Stimulated activated CD8-positive, alpha-beta memory T cell treated with anti-CD3 and anti-CD28 coated beads, Interleukin-12 subunit alpha, Interleukin-12 subunit beta, amount 100 ng/mL, for 4 hours (primary cell): ENCODE data around the gene TMC6.
"Not testable (repeated sequence)": the region's sequence is repeated elsewhere in the genome, so short reads cannot be mapped to it uniquely, and the experiment has no call there.

Experiments
- DNase-seq: peaks from one replicate; pipeline ENCODE4 v3.0.0-alpha.2; 2020; ENCODE audit warnings: low read depth

Gene TMC6

DNA sequence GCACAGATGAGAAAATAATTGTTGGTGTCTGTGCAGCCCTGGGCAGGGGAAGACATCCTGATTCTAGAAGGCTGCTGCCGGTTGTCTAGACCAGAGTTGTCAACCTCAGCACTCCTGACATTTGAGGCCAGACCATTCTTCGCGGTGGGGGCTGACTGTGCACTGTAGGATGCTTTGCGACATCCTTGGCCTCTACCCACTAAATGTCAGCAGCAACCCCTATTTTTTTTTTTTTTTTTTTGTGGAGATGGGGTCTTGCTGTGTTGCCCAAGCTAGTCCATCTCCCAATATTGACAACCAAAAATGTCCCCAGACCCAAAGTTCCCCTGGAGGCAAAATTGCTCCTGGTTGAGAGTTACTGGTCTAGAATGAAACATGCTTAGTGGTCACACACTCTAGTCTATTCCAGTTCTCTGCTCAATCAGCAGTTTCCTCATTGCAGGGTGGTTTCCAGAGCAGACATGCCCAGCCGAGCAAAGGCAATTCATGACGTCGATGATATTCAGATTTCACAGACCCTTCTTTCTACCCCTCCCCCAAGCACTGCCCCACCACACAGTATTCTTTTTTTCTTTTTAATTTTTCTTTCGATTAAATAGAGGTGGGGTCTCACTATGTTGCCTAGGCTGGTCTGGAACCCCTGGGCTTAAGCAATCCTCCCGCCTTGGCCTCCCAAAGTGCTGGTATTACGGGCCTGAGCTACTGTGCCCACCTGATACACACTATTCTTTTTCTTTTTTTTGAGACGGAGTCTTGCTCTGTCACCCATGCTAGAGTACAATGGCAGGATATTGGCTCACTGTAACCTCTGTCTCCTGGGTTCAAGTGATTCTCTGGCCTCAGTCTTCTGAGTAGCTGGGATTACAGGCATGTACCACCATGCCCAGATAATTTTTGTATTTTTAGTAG is 26.6 kb upstream of the TMC6 start:
- no peak for DNase-seq

DNA sequence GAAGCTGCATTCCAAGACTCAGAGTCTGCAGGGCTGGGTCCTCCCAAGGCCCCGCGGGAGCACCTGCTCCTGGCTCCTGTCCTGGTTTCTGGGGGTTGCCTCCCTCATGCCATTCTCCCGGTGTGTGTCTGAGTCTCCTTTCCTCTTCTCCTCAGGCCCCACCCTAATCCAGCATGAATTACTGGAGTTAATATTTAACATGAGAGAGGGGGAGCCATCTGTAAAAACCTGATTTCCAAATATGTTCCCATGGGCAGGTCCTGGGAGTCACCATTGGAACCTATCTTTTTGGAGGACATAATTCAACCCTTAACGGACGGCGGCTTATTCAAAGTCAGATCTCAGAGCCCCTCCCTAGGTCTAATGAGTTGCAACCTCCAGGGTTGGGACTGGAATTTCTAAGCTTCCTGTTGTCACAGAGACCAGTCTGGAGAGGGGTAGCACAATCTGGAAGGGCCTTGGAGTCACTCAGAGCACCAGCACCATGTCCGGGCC is 23.0 kb upstream of the TMC6 start:
- no peak for DNase-seq

DNA sequence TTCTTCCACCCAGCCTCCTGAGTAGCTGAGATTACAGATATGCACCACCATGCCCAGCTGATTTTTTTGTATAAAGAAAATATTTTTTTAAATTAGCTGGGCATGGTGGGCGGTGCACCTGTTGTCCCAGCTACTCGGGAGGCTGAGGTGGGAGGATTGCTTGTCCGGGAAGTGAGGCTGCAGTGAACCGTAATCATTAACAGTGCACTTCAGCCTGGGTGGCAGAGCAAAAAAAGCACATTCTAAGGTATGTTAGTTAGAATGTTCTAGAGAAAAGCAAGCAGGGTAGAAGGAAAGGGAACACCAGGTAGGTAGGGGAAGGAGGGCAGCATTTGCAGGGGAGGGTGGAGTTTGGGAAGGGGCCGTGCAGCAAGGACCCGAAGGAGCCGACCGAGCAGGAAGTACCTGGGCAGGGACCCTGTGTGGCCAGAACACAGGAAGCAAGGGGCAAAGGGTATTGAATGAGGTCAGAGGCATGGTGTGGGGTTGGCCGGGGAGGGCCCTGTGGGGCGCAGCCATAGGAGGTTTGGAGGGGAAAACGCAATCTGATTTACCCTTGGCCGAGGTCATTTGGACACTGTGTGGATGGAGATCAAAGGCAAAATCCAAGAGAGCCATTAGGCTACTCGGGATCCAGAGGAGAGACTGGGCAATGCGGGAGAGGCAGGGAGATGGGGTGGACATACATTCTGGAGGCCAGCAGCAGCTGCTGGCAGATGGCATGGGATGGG is 19.9 kb upstream of the TMC6 start:
- DNase-seq = no peak

GRCh38 chr17:78147315-78147998 is 18.9 kb upstream of the TMC6 start:
- no peak for DNase-seq

DNA sequence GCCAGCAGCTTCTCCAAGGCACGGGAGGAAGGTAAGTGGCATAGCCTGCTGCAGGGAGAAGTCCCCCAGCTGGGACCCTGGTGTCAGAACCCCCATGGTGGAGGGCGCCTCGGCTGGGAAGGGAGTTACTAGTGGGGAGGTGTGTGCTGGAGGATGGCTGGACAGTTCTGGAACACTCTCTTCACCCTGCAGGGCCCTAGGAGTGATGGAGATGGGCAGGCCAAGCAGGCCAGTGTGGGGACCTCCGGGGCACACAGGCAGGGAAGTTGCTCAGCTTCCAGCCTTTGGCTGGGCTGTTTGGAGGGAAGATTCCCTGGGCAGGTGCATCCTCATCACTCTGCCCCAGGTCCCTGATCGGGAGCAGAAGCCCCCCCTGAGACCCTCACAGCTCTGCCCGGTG is 18.3 kb upstream of the TMC6 start:
- no peak for DNase-seq

DNA sequence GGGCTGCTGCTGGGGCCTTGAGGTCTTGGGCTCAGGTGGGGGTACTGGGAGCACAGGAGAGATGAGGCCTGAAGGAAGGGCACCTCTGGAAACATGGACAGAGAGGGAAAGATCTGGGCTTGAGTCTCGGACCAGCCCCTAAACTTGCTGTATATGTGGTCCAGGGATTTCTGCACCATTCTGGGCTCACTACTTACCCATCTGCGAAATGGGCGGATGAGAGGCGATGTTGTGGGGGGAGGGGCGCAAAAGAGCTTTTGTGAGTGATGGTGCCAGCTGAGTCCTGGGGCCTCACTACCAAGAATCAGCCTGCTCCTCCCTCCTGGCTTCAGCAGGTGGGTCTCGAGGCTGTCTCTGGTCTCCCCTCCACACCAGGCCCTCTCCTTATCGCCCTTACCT is 17.9 kb upstream of the TMC6 start:
- DNase-seq = no peak

GRCh38 chr17:78144736-78145641 is 16.4 kb upstream of the TMC6 start:
- no peak for DNase-seq

GRCh38 chr17:78144147-78144719 is 15.7 kb upstream of the TMC6 start:
- DNase-seq = no peak

- DNase-seq = no peak
Measured at GRCh38 chr17:78143214-78144146, 14.9 kb upstream of the TMC6 start.

DNA sequence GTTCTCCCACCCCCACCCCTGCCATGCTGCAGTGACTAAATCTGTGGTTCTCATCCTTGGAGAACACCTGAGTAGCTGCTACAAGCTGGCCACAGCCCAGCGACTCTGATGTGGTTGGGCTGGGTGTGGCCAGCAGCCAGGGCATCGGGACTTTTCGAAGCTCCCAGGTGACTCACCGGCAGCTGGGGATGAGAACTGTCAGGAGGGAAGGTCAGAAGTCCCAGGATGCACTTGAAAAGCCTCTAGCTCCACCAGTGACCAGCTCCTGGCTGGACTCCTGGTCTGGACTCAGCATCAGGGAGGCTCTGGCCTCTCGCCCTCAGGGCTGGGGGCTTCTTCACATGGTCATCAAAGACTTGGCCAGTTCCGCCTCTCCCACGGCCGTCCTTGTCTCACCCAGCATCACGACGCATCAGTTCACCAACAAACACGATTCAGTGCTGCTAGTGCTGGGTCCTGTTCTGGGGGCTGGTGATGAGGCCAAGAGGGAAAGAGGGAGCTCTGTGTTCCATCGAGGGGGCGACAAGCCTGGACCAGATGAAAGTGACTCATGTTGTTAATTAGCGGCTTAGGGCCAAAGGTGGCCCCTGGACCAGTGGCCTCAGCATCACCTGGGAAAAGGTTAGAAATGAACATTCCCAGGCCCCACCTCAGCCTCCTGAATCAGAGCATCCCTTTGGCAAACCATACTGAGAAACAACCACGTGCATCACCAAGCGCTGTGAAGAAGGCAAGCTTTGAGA is 13.7 kb upstream of the TMC6 start:
- no peak for DNase-seq

- DNase-seq = no peak
Measured at GRCh38 chr17:78141437-78142118, 13.0 kb upstream of the TMC6 start.

DNA sequence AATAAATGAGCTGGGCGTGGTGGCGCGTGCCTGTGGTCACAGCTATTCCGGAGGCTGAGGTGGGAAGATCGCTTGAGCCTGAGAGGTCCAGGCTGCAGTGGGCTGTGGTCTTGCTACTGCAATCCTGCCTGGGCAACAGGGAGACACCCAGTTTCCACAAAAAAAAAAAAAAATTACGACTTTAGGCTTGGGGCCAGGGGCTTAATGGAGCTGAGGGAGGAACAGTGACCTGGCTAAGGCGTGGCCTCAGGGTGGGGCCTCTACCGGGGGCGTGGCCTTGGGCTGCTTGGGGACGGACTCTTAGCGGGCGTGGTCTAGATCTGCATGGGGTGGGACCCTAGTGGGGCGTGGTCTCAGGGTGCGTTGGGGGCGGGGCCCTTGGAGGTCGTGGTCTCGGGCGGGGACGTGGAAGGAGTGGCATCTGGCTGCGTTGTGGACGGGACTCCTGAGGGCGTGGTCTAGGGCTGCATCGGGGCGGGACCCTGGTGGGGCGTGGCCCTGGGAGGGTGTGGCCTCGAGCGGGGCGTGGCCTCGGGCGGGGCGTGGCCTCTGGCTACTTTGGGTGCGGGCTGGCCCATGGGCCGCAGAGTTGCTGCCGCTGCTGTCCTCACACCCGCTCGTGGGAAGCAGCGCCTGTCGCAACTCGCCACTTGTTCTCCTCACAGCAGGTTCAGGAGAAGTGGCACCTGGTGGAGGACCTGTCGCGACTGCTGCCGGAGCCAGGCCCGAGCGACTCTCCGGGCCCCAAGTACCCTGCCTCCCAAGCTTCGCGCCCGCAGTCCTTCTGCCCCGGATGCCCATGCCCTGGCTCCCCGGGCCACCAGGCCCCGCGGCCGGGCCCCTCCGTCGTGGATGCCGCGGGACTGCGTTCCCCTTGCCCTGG is 11.9 kb upstream of the TMC6 start:
- peak; percentile 73 for DNase-seq

GRCh38 chr17:78139861-78140168 is 11.3 kb upstream of the TMC6 start:
- not testable (repeated sequence) for DNase-seq

- no peak for DNase-seq
Measured at GRCh38 chr17:78138204-78139060, 9.9 kb upstream of the TMC6 start.

- DNase-seq = no peak
Measured at GRCh38 chr17:78137392-78138203, 9.0 kb upstream of the TMC6 start.
